ENCODE results near the gene TP53TG5. TPM values are rescaled to one million over a fixed set of nuclear protein-coding genes. Genes with fewer than 3 reads are reported as not detected.

Gene TP53TG5
- total and polyA plus RNA-seq, 2 of the 8 experiments (the other 6 are each of a cell fraction or from before 2014, with no cell fraction given): not detected

- peaks cover 43 to 74% (median 55%) of the 10 kb centered on the region in 4 experiments for H3K4me1 ChIP-seq (replicated peaks in 1 of 4; ENCODE audit: control insufficient read depth in 3 of 4, insufficient read depth in 4 of 4, low read length in 3 of 4)
- peak overlapping the region; percentile 93 for H2AK5ac ChIP-seq (ENCODE audit: low read depth, low read length)
- H3K14ac ChIP-seq (ENCODE audit: insufficient read length): no peak overlapping the region
- no peaks in the 10 kb centered on the region for H3K27me3 ChIP-seq (replicated peaks in 1 of 4; ENCODE audit: control insufficient read depth in 3 of 4, extremely low read depth in 1 of 4, insufficient read depth in 3 of 4, low read length in 3 of 4)
- ChIA-PET POLR2A (ENCODE audit: partially characterized antibody) (interaction anchor here (0.6 to 6.8 kb wide), 11 partner anchors 9 to 101 kb away, joined by 3 to 113 read pairs (median 3); partner anchors contain the start of gene SYS1), CTCF (ENCODE audit: partially characterized antibody) (interaction anchor here (0.7 to 6.5 kb wide), 14 partner anchors 9 to 106 kb away, joined by 3 to 33 read pairs (median 4); no protein-coding TSS in a partner anchor)
- WGBS, 2 experiments (ENCODE audit: extremely low coverage in 1 of 2, insufficient coverage in 1 of 2, insufficient read length in 1 of 2, insufficient replicate concordance in 2 of 2, low coverage in 1 of 2, low lambda C conversion rate in 2 of 2, missing lambda C conversion rate in 1 of 2): 80% methylated on average over 9 of the region's 9 CpGs; no CpG with 5 or more reads in 1 of the 2 experiments
- peak overlapping the region; percentile 77; the same call in 1 of the 2 replicates for H3K27ac ChIP-seq (ENCODE audit: low read depth, low read length)
- peak overlapping the region; percentile 27; the same call in 1 of the 2 replicates for H3K18ac ChIP-seq (ENCODE audit: extremely low read depth, low read length)
- H2BK15ac ChIP-seq (ENCODE audit: low read length): no peak overlapping the region
- peak overlapping the region; percentile 19 for H4K5ac ChIP-seq (ENCODE audit: insufficient read length, low read depth, low read length)
- H2BK120ac ChIP-seq (replicated peaks; ENCODE audit: low read depth, low read length): no peak overlapping the region
- no peaks in the 10 kb centered on the region for H3K9me3 ChIP-seq (ENCODE audit: insufficient read depth in 2 of 2, low read depth in 1 of 2, low read length in 1 of 2)
- H3K79me2 ChIP-seq (ENCODE audit: control insufficient read depth in 1 of 2, insufficient read depth in 2 of 2, low read length in 2 of 2): peaks cover 0 to 75% of the 10 kb centered on the region in 2 experiments; a peak in 3 of 4 replicates
- no peak for DNase-seq (ENCODE audit: low read depth in 1 of 2, low spot score in 2 of 2)
- H3K23ac ChIP-seq (ENCODE audit: insufficient read length): no peak overlapping the region
- H2BK20ac ChIP-seq (ENCODE audit: low read length): no peak overlapping the region
- H3K56ac ChIP-seq (replicated peaks; ENCODE audit: insufficient read length, low read depth, low read length): no peak overlapping the region
- H3K4ac ChIP-seq (replicated peaks; ENCODE audit: insufficient read length, low read depth, low read length): peak overlapping the region; percentile 2
- peak overlapping the region; percentile 31 for H4K91ac ChIP-seq (replicated peaks; ENCODE audit: insufficient read length, low read length)
- no peak for TF ChIP-seq CBX8 (IDR thresholded peaks at IDR 0.05; ENCODE audit: borderline replicate concordance, low read depth, low read length)
- no peak for TF ChIP-seq EP300 (IDR thresholded peaks at IDR 0.05; ENCODE audit: borderline replicate concordance in 1 of 2, low read depth in 2 of 2, low read length in 2 of 2)
- TF ChIP-seq SIX5 (IDR thresholded peaks at IDR 0.05; ENCODE audit: low read depth, low read length): no peak
- TF ChIP-seq BCL11A (IDR thresholded peaks at IDR 0.05; ENCODE audit: low read depth in 2 of 2, low read length in 2 of 2): no peak
- no peak for TF ChIP-seq SIRT6 (IDR thresholded peaks at IDR 0.05; ENCODE audit: low read length)
- TF ChIP-seq KDM5A (IDR thresholded peaks at IDR 0.05; ENCODE audit: low read length): no peak
- TF ChIP-seq FOSL1 (IDR thresholded peaks at IDR 0.05; ENCODE audit: insufficient read depth, low read depth, low read length): no peak
- TF ChIP-seq POU5F1 (IDR thresholded peaks at IDR 0.05; ENCODE audit: low read depth, low read length): no peak
- no peak for TF ChIP-seq SRF (IDR thresholded peaks at IDR 0.05; ENCODE audit: low read depth, low read length)
- TF ChIP-seq POLR2AphosphoS5 (IDR thresholded peaks at IDR 0.05; ENCODE audit: low read depth, low read length): no peak
- H2AFZ ChIP-seq (ENCODE audit: low read length): no peak overlapping the region
- peaks cover 22% of the 10 kb centered on the region for H3K79me1 ChIP-seq (ENCODE audit: low read depth, low read length)
- H4K20me1 ChIP-seq (replicated peaks in 1 of 2; ENCODE audit: control insufficient read depth in 1 of 2, insufficient read depth in 2 of 2, low read length in 2 of 2): peaks cover 0 to 7% of the 10 kb centered on the region in 2 experiments
- peaks cover 0 to 6% (median 0%) of the 10 kb centered on the region in 4 experiments; a peak in 1 of 8 replicates for H3K36me3 ChIP-seq (ENCODE audit: control insufficient read depth in 2 of 4, insufficient read depth in 4 of 4, low read length in 3 of 4)
- peaks cover 12% of the 10 kb centered on the region; the same call in 1 of the 2 replicates for H3K23me2 ChIP-seq (ENCODE audit: low read depth, low read length)
- H3K4me2 ChIP-seq (ENCODE audit: insufficient read depth in 1 of 2, low read depth in 2 of 2, low read length in 2 of 2): peak overlapping the region; percentile 68 to 84; a peak in 3 of 4 replicates
- H2BK5ac ChIP-seq (ENCODE audit: low read depth, low read length): peak overlapping the region; percentile 12
- no peak overlapping the region for H2BK12ac ChIP-seq (ENCODE audit: low read depth, low read length)
- peak overlapping the region in 1 of 4 experiments; percentile 51; a peak in 1 of 8 replicates for H3K4me3 ChIP-seq (ENCODE audit: extremely low read depth in 1 of 4, insufficient read depth in 2 of 4, low read depth in 3 of 4, low read length in 4 of 4)
- peak overlapping the region in 2 of 4 experiments; percentile 17 to 62; a peak in 2 of 7 replicates for H3K9ac ChIP-seq (replicated peaks in 1 of 4; ENCODE audit: extremely low read depth in 1 of 4, low read depth in 3 of 4, low read length in 3 of 4)
- no peak overlapping the region for H4K8ac ChIP-seq (ENCODE audit: extremely low read depth, insufficient read depth, low read length)
- no peak for FAIRE-seq
Observed at GRCh38 chr20:45344168-45344860, 33.8 kb downstream of the TP53TG5 start.

Data from H1 (cell line).